ENCODE measurements around the gene PTMS.

DNA sequence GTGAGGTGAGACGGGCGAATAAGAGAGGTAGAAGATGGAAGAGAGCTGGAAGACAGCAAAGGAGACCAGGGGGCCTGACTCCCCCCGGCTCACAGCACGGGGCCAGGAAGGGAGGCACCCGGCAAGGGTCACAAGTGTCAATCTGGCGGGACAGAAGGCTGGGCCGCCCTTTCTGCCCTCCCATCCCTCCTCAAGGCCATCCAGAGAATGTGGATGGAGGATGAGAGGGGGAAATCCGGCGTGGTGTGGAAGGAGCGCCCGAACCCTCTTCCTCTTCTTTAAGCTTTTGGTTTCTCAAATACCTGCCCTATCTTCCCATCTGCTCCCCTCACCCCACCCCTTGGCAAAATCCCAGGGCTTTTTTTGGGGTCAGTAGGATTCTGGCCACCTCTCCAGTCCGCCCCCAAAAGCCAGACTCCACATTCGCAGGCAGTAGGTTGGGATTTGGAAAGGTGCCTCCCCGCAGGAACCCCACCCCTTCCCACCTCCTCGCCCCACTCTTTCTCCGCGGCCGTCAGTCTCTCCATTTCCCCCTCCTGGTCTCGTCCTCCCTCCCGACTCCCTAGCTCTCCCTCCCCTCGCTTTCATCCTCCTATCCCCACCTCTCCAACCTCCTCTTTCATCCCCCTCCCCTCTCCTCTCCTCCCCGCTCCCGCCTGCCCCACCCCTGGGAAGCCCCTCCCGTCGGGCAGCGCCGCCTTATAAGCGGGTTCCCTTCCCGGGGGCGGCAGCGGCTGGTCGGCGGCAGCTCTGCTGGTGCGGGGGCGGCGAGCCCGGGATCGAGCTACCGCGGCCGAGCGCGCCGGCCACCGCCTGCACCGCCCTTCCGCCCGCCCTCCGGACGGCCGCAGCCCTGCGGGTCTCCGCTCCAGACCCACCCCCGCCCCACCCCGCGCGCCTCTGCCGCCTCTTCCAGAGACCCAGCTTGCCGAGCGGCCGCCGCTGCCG lies at the start of gene PTMS:
- no peak for TF ChIP-seq EZH2 (IDR thresholded peaks at IDR 0.05)
- TF ChIP-seq POLR2AphosphoS5 (IDR thresholded peaks at IDR 0.05; ENCODE audit: borderline replicate concordance, low read depth, low read length) = peak; percentile 92
- TF ChIP-seq FOXP2 (optimal IDR thresholded peaks at IDR 0.05; ENCODE audit: control extremely low read depth, extremely low read length, insufficient read depth) = no peak
